GM12878 (cell line): Measurements from ENCODE around the gene KCNQ1.

ENCODE experiments used
- BACH1 ChIP-seq: fragments of 450-650 bp; IDR thresholded peaks from 2 replicates; pipeline ENCODE4 v1.6.1; 2017; ENCODE audit warnings: mild to moderate bottlenecking, borderline replicate concordance
- CEBPB ChIP-seq, 2 experiments: fragments of 150-350 bp in 1 of 2; IDR thresholded peaks; 2 replicates each; pipeline ENCODE4 v1.6.1; 2012 to 2014; ENCODE audit warnings: low read depth in 2 of 2, low read length in 2 of 2, borderline replicate concordance in 1 of 2, inconsistent platforms in 1 of 2
- HDAC2 ChIP-seq: fragments of 200-600 bp; sonication (generic); IDR thresholded peaks from 2 replicates; pipeline ENCODE4 v1.6.1; 2017
- MXI1 ChIP-seq: fragments of 150-350 bp; IDR thresholded peaks from 2 replicates; pipeline ENCODE4 v1.6.1; 2011; ENCODE audit warnings: low read depth, mild to moderate bottlenecking, inconsistent platforms, low read length, improper control_type of control experiment
- NFXL1 ChIP-seq: fragments of 450-650 bp; IDR thresholded peaks from 2 replicates; pipeline ENCODE4 v1.6.1; 2017; ENCODE audit warnings: antibody characterized with exemption, mild to moderate bottlenecking, borderline replicate concordance
- POLR2A ChIP-seq: IDR thresholded peaks from 2 replicates; pipeline ENCODE4 v1.6.1; 2011; ENCODE audit warnings: low read depth, mild to moderate bottlenecking, low read length
- POLR2AphosphoS5 ChIP-seq: IDR thresholded peaks from 2 replicates; pipeline ENCODE4 v1.6.1; 2011; ENCODE audit warnings: mild to moderate bottlenecking, low read length, inconsistent platforms
- RAD51 ChIP-seq: fragments of 450-650 bp; IDR thresholded peaks from 2 replicates; pipeline ENCODE4 v1.6.1; 2016; ENCODE audit warnings: moderate library complexity, mild to moderate bottlenecking, inconsistent platforms
- TAF1 ChIP-seq: IDR thresholded peaks from 2 replicates; pipeline ENCODE4 v1.6.1; 2011; ENCODE audit warnings: mild to moderate bottlenecking, low read depth, low read length, borderline replicate concordance
- TF ChIP-seq, protein P1 (sequence below): fragments of 150-350 bp; IDR thresholded peaks from 2 replicates; pipeline ENCODE4 v1.6.1; 2016; ENCODE audit warnings: low read depth, low read length
- TF ChIP-seq, protein P2 (sequence below), 3 experiments: IDR thresholded peaks in 2 of 3; conservative IDR thresholded peaks in 1 of 3; 2 replicates each; pipeline ENCODE4 v1.5.1; 2011; ENCODE audit warnings: low read depth in 3 of 3, low read length in 3 of 3, mild to moderate bottlenecking in 3 of 3, control low read depth in 2 of 3, moderate library complexity in 2 of 3, inconsistent platforms in 1 of 3, mixed read lengths in 1 of 3; ENCODE audit not compliant: control insufficient read depth in 2 of 3, insufficient read depth in 1 of 3; ENCODE audit errors: extremely low read depth in 1 of 3
- TF ChIP-seq, protein P3 (sequence below): fragments of 150-350 bp; IDR thresholded peaks from 2 replicates; pipeline ENCODE4 v1.6.1; 2014; ENCODE audit warnings: mild to moderate bottlenecking, low read depth, low read length

DNA sequence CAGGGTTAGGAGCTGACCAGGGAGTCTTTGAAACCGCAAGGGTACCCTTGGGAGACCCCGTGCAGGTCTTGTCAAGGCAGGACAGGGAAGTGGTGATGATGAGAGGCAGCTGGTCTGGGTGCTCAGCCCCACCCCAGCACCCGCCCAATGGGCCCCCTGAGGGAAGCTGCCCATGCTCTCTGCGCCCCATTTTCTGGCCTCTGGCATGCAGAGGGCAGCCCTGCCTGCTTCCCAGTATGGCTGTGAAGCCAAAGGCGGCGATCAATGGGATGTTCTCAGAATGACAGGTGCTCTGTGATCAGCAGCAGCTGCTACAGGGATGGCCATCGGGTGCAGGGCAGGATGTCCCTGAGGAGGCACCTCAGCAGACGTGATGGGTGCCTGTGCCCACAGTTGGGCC is 386.1 kb downstream of the KCNQ1 start:
- TF ChIP-seq, protein P1, sequence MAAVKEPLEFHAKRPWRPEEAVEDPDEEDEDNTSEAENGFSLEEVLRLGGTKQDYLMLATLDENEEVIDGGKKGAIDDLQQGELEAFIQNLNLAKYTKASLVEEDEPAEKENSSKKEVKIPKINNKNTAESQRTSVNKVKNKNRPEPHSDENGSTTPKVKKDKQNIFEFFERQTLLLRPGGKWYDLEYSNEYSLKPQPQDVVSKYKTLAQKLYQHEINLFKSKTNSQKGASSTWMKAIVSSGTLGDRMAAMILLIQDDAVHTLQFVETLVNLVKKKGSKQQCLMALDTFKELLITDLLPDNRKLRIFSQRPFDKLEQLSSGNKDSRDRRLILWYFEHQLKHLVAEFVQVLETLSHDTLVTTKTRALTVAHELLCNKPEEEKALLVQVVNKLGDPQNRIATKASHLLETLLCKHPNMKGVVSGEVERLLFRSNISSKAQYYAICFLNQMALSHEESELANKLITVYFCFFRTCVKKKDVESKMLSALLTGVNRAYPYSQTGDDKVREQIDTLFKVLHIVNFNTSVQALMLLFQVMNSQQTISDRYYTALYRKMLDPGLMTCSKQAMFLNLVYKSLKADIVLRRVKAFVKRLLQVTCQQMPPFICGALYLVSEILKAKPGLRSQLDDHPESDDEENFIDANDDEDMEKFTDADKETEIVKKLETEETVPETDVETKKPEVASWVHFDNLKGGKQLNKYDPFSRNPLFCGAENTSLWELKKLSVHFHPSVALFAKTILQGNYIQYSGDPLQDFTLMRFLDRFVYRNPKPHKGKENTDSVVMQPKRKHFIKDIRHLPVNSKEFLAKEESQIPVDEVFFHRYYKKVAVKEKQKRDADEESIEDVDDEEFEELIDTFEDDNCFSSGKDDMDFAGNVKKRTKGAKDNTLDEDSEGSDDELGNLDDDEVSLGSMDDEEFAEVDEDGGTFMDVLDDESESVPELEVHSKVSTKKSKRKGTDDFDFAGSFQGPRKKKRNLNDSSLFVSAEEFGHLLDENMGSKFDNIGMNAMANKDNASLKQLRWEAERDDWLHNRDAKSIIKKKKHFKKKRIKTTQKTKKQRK = no peak
- TF ChIP-seq, protein P2, sequence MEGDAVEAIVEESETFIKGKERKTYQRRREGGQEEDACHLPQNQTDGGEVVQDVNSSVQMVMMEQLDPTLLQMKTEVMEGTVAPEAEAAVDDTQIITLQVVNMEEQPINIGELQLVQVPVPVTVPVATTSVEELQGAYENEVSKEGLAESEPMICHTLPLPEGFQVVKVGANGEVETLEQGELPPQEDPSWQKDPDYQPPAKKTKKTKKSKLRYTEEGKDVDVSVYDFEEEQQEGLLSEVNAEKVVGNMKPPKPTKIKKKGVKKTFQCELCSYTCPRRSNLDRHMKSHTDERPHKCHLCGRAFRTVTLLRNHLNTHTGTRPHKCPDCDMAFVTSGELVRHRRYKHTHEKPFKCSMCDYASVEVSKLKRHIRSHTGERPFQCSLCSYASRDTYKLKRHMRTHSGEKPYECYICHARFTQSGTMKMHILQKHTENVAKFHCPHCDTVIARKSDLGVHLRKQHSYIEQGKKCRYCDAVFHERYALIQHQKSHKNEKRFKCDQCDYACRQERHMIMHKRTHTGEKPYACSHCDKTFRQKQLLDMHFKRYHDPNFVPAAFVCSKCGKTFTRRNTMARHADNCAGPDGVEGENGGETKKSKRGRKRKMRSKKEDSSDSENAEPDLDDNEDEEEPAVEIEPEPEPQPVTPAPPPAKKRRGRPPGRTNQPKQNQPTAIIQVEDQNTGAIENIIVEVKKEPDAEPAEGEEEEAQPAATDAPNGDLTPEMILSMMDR (IDR thresholded peaks at IDR 0.05 in 2 of 3, conservative IDR thresholded peaks at IDR 0.05 in 1 of 3; ENCODE audit: control insufficient read depth in 2 of 3, extremely low read depth in 1 of 3, insufficient read depth in 1 of 3, low read depth in 3 of 3, low read length in 3 of 3) = no peak
- TF ChIP-seq HDAC2 (no peak), CEBPB (IDR thresholded peaks at IDR 0.05; ENCODE audit: borderline replicate concordance in 1 of 2, low read depth in 2 of 2, low read length in 2 of 2) (no peak), NFXL1 (no peak), POLR2AphosphoS5 (no peak), RAD51 (no peak), BACH1 (no peak), POLR2A (no peak), MXI1 (no peak), TAF1 (no peak)
- TF ChIP-seq, protein P3, sequence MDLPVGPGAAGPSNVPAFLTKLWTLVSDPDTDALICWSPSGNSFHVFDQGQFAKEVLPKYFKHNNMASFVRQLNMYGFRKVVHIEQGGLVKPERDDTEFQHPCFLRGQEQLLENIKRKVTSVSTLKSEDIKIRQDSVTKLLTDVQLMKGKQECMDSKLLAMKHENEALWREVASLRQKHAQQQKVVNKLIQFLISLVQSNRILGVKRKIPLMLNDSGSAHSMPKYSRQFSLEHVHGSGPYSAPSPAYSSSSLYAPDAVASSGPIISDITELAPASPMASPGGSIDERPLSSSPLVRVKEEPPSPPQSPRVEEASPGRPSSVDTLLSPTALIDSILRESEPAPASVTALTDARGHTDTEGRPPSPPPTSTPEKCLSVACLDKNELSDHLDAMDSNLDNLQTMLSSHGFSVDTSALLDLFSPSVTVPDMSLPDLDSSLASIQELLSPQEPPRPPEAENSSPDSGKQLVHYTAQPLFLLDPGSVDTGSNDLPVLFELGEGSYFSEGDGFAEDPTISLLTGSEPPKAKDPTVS = no peak
